ENCODE data around the gene CALR3.
A peak's percentile ranks its signal among the peaks of the same experiment; 100 is the strongest.
"Not testable (repeated sequence)": the region's sequence is repeated elsewhere in the genome, so short reads cannot be mapped to it uniquely, and the experiment has no call there.

CALR3 gene

DNA sequence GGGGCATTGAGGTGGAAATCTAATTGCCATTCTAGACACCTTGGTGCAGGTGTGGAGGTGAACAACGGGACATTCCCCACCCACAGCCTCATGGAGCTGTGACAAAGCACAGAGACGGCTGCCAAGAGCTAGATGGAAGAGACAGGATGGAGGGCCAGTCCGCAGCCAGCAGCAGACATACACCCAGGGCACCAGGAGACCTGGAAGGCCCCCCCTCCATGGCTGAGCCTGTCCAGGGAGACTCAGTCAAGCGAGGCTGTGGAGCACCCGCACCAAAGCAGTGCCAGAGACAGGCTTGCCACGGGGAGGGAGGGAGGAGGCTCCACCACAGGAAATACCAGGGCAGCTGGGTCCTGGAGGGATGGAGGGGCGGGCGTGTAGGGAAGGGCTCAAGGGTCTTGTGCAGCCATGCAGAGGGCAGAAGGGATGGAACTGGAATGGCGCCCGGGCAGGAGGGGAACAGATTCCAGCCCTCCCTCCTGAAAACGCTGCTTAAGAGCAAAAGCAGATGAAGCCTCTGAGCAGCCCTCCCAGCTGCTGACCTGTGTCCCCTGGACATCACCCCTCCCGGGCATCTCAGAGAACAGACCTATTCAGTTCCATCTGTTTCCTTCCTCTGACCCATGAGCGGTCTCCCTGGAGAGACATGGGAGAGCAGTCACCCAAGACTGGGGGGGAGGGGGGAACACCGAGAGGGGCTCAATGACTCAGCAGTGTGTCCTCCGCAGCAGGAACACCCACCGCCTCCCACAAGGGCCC, 38.6 kb downstream of the CALR3 start:
- no peak for DNase-seq (ENCODE audit: low read depth in 2 of 2)

DNA sequence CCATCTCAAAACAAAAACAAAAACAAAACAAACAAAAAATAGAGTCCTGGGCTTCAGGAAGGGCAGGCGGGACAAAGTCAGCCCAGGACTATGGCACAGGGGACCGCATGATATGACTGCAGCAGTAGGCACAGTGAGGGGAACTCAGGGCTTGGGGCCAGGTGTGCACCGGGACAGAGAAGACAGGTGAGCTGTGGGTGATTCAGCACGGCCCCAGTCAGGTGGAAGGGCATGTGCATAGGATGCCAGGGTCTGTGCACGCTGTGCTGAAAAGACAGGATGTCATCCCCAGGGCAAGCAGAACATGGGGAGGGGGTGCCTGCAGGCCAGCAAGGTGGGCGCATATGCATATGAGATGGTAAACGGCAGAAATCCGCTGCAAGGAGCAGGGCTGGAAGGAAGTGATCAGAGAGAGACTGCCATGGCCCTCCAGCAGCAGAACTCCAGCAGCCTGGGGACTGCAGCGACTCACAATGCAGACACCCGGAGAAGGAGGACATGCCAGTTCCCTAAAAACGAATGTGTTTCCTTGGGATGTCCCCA, 39.2 kb downstream of the CALR3 start:
- no peak for DNase-seq (ENCODE audit: low read depth in 2 of 2)

DNA sequence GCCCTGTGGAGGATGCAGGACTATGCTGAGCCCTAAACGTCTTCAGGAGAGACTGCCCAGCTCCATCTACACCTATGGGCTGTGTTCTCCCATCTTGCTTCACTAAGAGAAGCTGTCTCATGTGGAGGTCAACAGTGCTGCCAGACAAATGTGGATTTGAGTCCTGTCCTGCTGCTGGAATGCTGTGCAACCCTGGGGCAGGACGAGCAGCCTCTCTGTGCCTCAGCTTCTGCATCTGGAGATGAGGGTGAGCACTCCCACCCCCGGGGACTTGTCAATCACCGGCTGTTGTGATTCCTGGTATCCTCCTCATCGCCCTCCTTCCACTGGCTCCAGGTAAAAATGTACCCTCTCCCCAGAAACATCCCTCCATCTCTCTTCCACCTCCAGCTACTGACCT, 40.5 kb downstream of the CALR3 start:
- DNase-seq (ENCODE audit: low read depth in 2 of 2) = no peak

DNA sequence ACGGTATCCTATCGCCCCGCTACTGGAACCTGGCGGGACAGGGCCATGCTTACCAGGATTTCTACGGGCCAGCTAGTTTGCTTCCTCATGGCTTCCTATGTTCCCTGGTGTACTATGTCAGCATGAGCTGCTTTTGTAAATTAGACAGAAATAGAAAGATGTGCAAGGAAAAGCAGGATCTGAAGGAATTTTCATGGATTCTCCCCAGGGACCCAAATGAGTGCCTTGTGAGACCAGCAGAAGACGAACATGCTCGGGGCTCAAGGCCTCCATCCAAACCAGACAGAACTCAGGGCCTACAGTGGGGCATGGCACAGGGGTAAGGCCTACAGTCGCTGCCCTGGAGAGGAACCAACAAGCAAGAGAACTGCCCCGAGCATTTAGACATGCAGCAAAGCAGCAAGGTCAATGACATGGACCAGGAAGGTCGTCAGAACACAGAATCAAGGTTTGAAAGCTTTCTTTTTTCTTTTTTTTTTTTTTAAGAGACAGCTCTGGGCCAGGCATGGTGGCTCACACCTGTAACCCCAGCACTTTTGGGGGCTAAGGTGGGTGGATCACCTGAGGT, 41.5 kb downstream of the CALR3 start:
- DNase-seq (ENCODE audit: low read depth in 2 of 2) = no peak

DNA sequence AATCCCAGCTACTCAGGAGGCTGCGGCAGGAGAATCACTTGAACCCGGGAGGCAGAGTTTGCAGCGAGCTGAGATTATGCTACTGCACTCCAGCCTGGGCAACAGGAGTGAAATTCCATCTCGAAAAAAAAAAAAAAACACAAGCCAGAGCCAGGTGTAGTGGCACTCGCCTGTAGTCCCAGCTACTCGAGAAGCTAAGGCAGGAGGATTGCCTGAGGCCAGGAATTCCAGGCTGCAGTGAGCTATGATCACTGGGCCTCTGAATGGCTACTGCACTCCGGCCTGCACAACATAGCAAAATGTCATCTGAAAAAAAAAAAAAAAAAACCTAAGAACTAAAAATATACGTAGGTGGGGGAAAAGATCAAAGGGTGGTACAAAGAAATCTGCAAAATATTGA, 43.6 kb downstream of the CALR3 start:
- DNase-seq (ENCODE audit: low read depth in 2 of 2) = no peak

DNA sequence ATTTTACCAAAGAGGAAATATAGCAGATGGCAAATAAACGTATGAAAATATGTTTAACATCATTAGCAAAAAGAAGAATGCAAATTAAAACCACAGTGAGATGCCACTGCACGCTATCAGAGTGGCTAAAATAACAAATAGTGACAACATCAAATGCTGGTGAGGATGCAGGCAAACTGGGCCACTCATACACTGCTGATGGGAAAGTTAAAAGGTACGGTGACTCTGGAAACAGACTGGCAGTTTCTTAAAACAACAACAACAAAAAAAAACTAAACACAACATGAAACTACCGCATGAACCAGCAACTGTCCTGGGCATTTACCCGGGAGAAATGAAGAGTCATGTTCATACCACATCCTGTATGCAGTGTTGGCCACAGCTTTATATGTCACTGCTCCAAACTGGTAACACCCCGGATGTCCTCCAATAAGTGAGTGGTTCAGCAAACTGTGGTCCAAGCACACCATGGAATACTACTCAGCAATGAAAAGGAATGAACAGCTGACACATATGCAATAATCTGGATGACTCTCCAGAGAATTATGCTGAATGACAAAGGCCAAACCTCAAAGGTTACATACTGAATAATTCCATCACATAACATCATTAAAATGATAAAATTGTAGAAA, 46.5 kb downstream of the CALR3 start:
- DNase-seq (ENCODE audit: low read depth in 2 of 2) = no peak

DNA sequence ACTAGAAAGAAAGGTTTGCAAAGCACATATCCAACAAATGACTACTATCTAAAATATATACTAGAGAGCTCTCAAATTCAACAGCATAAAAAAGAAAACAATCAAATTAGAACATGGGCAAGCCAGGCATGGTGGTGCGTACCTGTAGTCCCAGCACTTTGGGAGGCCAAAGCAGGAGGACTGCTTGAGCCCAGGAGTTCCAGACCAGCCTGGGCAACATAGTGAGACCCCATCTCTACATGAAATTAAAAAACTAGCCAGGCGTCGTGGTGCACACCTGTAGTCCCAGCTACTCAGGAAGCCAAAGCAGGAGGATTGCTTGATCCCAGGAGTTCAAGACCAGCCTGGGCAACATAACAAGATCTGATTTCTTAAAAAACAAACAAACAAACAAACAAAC, 47.1 kb downstream of the CALR3 start:
- DNase-seq (ENCODE audit: low read depth in 2 of 2) = not testable (repeated sequence)

DNA sequence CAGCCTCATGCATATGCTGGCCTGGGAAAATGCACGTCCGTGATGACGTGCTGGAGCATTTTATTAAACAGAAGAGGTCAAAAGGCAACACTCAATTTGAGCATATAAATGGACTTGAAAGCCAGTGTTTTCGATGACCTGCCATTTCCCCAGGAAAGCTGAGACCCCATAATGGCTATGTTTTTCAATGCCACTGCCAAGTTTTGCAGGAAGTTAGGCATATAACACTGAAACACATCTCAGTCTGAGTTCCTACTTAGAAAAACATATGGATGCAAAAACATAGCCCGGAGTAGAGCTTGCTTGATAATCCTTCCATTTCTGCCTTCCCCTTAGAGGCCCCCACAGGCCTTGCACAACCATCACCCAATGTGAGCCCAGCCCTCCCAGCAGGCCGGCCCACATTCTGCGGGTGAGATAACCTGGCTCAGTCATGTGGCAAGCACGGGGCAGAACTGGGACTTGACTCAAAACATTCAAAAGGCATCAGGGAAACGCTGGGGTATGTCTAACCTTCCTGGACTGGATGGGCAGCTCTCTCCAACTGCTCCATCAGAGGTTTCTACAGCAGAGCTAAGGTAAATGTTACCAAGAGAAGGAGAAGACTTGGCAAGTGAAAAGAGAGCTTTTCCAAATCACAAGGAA, 49.1 kb downstream of the CALR3 start:
- peak; percentile 9 to 24 for DNase-seq (ENCODE audit: low read depth in 2 of 2)

DNA sequence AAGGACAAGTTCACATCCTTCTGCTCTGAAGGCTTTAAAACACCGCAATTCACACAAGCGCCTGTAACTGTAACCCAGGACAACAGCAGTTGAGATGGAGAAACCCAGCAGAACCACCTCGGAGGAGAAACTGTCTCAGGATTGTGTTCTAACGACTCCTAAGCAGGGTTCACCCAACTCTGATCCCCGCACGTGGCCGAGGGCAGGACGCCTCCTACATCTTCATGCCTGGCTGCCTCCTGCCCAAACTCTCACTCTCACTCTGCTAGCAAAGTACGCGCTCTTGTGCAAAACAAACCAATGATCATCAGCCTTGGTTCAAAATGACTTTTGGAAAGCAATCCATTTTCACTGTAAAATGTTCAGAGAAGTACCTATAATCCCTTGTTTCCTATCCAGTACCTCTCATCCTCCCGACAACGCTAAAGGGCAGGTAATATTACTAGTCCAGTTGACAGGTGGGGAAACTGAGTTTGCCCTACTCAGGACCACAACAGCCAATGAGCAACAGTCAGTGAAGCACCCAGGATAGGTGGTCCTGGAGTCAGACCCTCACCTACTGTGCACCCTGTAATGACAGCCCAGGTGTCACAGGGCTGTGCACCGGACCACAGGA, 49.8 kb downstream of the CALR3 start:
- DNase-seq (ENCODE audit: low read depth in 2 of 2) = no peak

DNA sequence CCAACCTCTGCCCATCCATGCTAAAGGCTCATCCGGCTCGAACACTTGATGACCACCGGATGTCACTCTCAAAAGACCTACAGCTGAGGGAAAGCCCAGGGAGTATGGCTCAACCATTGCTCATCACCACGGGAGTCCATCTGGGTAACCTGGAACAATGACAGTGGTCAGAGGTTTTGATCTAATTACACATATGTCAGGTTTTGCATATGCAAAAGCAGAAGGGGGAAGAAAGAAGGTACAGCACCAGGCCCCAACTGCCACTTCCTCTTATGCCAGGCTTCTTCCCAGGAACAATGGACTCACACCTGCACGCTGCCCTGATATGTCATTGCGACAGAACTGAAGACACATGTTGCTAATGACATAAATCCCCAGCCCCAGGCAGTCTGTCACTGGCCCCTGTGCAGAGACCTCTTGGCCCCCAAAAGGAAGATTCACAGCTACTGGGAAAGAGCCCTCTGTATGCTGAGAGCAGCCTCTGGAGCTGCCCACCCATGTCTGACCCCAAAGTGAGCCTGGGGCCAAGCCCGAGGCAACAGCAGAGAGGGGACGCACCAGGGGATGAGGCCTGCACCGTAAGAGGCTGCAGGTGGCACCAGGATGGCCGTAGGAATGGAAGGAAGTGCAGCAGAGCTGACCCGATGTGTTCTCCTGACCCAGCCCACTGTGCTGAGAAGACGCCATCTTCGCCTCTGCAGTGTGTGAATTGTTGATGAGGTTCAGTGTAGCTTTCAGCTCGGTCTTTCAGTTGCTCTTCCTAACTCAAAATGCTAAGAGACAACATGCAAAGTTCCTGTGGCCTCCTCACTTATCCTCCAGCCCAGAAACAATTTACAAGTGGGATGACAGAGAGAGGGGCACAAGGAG, 50.5 kb downstream of the CALR3 start:
- no peak for DNase-seq (ENCODE audit: low read depth in 2 of 2)

DNA sequence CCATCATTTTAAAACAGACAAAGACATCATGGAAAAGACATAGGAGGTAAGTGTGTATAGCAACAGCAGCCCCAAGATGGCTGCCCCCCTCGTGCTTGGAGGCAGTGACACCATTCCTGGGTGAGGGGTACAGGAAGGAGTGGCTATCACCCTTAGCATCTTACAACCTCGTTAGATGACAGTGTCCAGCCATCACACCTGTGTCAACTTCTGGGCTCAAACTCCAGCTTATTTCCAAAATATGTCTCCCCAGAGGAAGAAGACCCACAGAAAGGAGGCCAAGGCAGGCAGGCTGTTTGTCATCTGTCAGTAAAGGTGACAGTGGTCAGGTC, 51.7 kb downstream of the CALR3 start:
- DNase-seq (ENCODE audit: low read depth in 2 of 2) = no peak

DNA sequence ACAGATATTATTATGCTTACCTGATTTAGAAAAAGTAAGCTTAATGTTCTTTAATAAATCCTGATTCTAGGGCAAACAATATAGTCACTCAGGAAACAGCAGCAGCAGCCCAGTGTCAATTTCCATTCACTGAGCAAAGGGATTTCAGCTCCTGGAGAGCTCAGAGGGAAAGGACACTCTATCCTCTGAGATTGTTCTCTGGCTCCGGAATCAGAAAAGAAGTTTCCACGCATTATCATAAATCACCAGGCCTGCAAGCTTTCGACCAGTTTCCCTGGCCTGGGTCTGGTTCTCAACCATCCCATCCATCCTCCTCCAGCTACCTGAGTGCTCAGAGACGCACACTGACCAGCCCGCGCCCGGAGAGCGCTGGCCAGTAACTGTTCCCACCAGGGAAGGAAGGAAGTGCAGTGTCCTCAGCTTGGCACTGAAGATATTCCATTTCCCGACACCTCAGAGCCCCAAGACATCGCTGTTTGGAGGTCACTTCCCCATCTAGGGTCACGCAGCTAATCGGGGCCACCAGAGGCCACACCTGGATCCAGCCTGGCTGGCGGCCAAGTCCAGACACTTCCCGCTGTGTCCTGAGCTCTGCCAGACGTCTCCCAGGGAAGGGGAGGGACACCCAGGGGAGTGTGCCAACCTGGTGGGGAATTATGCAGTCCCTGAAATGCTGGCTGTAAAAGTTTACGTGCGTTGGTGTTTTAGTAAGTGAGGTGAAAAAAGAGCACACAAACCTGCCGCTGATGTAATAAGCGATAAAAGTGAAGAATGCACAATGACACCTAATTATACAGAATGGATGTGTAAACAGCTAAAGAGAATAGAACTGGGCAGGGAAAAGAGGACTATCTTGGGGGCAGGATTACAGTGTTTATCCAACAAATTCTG, 53.3 kb downstream of the CALR3 start:
- no peak for DNase-seq (ENCODE audit: low read depth in 2 of 2)

DNA sequence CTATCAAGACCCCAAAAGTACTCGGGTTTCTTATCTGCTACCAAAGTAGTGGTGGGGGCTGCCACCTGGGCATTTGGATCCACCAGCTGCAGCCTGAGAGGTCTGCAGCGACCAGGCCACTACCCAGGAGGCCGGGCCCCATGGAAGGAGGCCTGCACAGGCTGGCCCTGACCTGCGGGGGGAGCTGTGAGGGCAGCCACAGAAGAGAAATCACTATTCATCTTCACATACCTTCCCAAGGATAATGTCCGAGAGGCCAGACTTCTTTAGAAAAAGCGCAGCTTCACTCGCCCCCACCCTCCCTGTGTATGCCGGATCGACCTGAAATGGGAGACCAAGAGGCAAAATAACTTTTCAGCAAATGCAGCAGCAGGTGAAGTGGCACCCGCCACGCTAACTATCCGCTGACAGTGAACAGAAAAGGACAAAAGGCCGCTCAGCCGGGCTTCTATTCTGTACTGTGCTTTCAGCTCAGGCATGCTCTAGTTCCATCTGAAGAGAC, 54.3 kb downstream of the CALR3 start:
- no peak for DNase-seq (ENCODE audit: low read depth in 2 of 2)

DNA sequence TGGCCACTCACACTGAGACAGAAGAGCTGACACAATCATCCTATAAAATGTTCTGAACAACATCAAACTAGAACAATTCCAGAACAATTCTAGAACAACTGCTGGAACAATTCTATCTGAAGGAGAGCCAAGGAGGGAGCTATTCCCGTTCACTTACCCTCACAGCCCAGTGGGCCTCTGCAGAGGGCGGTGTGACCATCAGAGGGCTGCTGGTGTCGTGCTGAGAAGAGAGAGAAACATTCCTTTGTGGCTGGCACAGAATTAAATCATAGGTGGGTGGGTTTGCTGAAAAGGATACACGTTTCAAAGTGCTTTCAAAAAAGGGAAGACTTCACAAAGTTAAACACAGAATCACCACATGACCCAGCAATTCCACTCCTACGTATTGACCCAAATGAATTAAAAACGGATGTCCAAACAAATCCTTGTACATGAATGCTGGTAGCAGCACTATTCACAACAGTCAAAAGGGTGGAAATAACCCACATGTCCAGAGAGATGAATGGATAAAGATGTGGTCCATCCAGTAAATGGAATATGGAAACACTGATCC, 59.1 kb downstream of the CALR3 start:
- no peak for DNase-seq (ENCODE audit: low read depth in 2 of 2)

DNA sequence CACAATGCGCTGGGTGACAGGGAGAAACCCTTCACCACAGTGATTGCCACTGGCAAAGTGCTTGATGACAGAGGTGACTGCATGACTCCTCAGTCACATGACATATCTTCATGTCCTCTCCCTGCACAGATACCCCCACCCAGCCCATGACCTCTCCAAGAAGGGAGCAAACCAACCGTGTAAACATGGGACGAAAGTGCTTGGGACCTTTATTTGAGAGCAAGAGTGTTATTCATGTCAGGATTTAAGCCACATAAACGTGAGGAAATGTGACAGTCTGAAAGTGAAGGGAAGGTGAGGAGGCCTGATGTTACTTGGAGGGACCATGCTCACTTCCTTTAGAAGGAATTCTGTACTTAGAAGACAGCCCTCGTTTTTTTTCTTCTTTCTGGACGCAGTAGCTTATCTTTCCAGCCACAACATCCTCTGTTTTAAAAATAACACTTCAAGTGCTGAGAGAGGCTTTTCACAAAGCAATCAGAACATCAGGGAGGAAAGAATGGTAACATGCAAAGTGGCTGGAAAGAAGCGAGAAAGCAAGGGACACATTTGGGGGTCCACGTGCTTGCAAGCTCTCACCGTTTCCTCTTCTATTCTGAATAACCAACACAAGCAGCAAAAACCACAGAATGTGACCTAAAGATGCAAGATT, 59.8 kb downstream of the CALR3 start:
- no peak for DNase-seq (ENCODE audit: low read depth in 2 of 2)

DNA sequence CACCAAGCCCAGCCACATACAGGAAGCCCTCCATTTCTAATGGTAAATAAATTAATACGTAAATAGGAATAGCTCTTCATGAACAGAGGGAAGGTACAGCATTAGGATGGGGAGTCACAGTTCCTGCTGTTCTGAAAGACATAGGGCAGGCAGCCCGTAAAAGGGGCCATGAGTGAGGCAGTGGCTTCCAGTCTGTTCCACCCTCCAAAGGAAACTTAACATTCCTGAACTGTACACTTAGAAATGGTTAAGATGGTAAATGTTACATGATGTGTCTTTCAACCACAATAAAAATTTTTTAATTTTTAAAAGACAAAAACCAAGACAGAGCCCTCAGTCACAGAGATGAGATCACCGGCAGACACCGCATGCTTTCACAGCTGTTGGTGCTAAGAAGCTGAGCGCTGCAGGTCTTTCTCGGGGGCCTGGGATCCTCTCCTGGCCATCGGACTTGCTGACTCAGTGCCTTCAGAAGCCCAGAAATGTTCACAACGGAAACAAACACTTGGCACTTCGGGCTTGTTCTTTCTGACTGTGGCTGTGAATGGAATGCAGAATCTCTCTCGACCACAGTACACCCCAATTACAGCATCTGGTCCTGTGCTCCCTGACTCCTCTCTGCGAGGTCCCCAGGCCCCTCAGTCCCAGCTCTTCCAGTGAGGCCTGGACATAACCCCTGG, 60.6 kb downstream of the CALR3 start:
- DNase-seq (ENCODE audit: low read depth in 2 of 2) = peak in 1 of 2 donors; percentile 14

DNA sequence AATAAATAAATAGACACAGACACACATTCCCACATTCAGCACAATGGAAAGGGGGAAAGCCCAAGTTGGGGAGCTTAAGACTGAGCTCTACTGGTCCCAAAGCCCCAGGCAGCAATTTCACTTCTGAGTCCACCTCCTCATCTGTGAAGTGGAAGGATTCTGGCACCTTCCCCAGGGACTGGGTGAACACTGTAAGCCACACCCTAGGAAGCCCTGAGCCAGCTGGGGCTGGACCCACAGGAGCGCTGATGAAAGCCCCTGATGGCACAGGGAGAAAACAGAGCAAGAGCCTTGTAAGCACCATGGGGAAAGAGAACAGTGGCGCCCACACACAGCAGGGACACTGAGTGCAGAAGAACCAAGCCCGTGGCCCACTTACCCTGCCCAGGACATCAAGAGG, 62.0 kb downstream of the CALR3 start:
- DNase-seq (ENCODE audit: low read depth in 2 of 2) = no peak

DNA sequence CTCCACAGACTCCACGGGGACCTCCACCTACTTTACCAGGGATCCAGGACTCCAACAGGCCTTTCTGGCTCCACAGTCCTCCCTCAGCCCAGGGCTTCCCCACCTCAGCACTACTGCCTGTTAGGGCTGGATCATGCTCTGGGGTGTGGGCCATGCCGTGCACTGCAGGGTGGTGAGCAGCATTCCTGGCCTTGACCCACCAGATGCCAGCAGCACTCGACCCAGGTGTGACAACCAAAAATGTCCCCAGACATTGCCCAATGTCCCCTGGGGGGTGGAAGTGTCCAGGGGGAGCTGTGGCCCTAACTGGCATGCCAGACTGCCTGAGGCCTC, 66.2 kb downstream of the CALR3 start:
- DNase-seq (ENCODE audit: low read depth in 2 of 2) = no peak

All from stimulated activated CD8-positive, alpha-beta memory T cell treated with anti-CD3 and anti-CD28 coated beads, Interleukin-2, amount 100 ng/mL, for 1 hour (primary cell).